Right lobe of liver (tissue), 4 donors: Measurements from ENCODE around the gene RTP3.

Source experiments
- POLR2A ChIP-seq: fragments of 450-650 bp; IDR thresholded peaks from one replicate; pipeline ENCODE4 v1.6.1; 2017; ENCODE audit warnings: antibody characterized with exemption, mild to moderate bottlenecking
- TF ChIP-seq, protein P1 (sequence below), 4 donors: fragments of 200-600 bp in 3 of 4; fragments of 450-650 bp in 1 of 4; IDR thresholded peaks; one replicate each; pipeline versions ENCODE4 v1.5.1 to v1.8.0; 2016 to 2022; ENCODE audit warnings: antibody characterized with exemption in 4 of 4, mild to moderate bottlenecking in 2 of 4
- donor health status: DM: no; HTN: no; CAD: no.
- donor health status: DM: no; HTN: no; CAD: no.
- donor health status: DM: no; HTN: yes; CAD: no.

DNA sequence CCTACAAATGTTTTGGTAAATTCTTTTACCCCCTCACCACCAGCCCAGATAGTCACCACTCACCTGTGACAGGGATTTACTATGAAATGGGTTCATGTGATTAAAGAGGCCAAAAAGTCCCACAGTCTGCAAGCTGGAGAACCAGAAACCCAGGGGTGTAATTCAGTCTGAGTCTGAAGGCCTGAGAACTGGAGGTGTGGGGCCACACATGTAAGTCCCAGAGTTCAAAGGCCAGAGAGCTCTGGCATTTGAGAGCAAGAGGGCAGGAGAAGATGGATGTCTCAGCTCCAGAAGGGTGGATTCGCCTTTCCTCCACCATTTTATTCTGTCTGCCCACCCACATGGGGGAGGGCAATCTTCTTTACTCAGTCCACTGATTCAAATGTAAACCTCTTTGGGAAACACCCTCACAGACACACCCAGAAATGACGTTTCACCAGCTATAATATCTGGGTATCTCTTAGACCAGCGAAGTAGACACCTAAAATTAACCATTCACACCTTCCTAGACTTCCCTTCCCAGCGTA, 11.9 kb downstream of the RTP3 start:
- no peak for TF ChIP-seq POLR2A
- TF ChIP-seq, protein P1, sequence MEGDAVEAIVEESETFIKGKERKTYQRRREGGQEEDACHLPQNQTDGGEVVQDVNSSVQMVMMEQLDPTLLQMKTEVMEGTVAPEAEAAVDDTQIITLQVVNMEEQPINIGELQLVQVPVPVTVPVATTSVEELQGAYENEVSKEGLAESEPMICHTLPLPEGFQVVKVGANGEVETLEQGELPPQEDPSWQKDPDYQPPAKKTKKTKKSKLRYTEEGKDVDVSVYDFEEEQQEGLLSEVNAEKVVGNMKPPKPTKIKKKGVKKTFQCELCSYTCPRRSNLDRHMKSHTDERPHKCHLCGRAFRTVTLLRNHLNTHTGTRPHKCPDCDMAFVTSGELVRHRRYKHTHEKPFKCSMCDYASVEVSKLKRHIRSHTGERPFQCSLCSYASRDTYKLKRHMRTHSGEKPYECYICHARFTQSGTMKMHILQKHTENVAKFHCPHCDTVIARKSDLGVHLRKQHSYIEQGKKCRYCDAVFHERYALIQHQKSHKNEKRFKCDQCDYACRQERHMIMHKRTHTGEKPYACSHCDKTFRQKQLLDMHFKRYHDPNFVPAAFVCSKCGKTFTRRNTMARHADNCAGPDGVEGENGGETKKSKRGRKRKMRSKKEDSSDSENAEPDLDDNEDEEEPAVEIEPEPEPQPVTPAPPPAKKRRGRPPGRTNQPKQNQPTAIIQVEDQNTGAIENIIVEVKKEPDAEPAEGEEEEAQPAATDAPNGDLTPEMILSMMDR (IDR thresholded peaks at IDR 0.05) = no peak
